Measurements from ENCODE around the gene VAV1.

- no peak for TF ChIP-seq CTCF (IDR thresholded peaks at IDR 0.05; ENCODE audit: poor library complexity, severe bottlenecking)
- no peak for TF ChIP-seq EP300 (conservative IDR thresholded peaks at IDR 0.05; ENCODE audit: poor library complexity, severe bottlenecking)
- no peak for TF ChIP-seq EZH2 (IDR thresholded peaks at IDR 0.05; ENCODE audit: borderline replicate concordance, insufficient read depth, low read length, poor library complexity, severe bottlenecking)
These were observed 79.5 kb downstream of the VAV1 start for GRCh38 chr19:6852001-6852400.
